GM12873 (cell line): ENCODE results near the gene APOM.

Experiments used
- TF ChIP-seq, protein P1 (sequence below): IDR thresholded peaks from 2 replicates; pipeline ENCODE4 v1.5.1; 2012; ENCODE audit warnings: low read depth, mild to moderate bottlenecking, moderate library complexity, low read length, control low read depth; ENCODE audit not compliant: insufficient read depth; ENCODE audit errors: missing control alignments

Gene APOM

DNA sequence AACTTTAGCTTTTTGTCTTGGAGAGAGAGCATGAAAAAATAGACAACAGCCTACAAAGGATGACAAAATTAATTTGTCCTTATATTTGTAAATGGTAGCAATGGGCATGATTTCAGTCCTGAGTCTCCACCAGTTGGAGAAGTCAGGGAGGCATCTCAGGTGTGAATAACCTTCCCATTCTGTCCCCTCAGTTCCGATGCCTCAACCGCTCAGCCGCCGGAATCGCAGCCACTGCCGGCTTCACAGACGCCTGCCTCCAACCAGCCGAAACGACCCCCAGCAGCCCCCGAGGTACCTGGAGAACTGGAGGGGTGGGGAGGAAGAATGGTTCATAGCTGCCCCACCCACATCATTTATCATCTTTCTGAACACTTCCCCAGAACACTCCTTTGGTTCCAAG lies 31.6 kb upstream of the APOM start:
- TF ChIP-seq, protein P1, sequence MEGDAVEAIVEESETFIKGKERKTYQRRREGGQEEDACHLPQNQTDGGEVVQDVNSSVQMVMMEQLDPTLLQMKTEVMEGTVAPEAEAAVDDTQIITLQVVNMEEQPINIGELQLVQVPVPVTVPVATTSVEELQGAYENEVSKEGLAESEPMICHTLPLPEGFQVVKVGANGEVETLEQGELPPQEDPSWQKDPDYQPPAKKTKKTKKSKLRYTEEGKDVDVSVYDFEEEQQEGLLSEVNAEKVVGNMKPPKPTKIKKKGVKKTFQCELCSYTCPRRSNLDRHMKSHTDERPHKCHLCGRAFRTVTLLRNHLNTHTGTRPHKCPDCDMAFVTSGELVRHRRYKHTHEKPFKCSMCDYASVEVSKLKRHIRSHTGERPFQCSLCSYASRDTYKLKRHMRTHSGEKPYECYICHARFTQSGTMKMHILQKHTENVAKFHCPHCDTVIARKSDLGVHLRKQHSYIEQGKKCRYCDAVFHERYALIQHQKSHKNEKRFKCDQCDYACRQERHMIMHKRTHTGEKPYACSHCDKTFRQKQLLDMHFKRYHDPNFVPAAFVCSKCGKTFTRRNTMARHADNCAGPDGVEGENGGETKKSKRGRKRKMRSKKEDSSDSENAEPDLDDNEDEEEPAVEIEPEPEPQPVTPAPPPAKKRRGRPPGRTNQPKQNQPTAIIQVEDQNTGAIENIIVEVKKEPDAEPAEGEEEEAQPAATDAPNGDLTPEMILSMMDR, result no peak

DNA sequence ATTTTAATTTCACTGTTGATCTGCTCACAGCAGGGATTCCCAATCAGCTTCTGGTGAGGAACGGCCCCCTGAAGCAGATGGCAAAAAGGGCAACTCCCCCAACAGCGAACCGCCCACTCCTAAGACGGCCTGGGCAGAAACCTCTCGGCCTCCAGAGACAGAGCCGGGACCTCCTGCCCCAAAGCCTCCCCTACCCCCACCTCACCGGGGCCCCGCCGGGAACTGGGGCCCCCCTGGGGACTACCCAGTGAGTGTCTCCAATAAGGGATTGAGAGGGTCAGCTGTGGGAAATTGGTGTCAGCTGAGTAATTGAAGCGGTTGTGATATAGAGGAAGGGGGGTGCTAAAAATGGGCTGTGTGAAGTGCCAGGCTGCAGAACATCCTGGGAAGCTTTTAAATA lies 28.7 kb upstream of the APOM start:
- TF ChIP-seq, protein P1, result no peak

DNA sequence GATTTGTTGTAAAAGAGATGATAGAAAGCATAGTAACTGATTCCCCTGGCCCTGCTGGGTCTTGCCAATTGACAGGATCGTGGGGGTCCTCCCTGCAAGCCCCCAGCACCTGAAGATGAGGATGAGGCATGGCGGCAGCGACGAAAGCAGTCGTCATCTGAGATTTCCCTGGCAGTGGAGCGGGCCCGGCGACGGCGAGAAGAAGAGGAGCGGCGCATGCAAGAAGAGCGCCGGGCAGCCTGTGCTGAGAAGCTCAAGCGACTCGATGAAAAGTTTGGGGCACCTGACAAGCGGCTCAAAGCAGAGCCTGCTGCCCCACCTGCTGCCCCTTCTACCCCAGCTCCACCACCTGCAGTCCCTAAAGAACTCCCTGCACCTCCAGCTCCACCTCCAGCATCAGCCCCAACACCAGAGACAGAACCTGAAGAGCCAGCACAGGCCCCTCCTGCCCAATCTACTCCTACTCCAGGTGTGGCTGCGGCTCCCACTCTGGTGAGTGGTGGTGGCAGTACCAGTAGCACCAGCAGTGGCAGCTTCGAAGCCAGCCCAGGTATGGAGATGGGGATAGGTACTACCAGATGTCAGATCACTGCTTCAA lies 27.9 kb upstream of the APOM start:
- TF ChIP-seq, protein P1, result no peak

DNA sequence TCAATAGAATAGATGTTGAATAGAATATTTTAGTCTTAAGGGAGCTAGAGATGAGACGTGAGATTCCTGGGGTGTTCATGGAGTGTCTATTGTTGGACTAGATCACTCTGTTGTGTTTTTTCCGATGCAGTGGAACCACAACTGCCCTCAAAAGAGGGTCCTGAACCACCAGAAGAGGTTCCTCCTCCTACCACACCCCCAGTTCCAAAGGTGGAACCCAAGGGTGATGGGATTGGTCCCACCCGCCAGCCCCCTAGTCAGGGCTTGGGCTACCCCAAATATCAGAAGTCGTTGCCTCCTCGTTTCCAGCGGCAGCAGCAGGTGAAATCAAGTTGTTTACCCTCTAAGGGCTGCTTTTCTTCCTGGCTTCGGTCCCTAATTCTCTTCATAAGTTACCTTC lies 26.7 kb upstream of the APOM start:
- TF ChIP-seq, protein P1, result no peak

DNA sequence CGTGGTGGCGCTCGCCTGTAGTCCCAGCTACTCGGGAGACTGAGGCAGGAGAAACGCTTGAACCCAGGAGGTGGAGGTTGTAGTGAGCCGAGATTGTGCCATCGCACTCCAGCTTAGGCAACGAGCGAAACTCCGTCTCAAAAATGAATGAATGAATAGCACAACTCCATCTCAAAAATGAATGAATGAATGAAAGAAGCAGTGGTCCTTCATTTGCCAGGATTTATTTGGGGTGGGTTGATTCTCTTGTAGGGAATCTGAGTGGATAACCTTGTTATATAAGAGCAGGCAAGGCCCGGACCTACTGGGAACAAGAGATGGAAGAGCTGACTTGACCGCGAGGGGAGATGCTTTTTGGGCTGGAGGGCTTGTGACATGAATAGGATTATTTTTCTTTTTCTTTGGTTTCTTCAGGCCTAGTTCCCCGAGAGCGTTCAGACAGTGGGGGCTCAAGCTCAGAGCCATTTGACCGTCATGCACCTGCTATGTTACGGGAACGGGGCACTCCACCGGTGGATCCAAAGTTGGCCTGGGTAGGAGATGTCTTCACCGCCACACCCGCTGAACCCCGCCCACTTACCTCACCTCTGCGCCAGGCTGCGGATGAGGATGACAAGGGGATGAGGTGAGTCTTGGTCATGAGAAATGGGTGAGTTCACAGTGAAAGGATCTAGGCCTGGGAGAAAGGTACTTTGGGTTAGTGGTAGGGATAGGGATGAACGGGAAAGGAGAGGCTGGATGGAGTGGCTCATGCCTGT lies 25.3 kb upstream of the APOM start:
- TF ChIP-seq, protein P1, result no peak

DNA sequence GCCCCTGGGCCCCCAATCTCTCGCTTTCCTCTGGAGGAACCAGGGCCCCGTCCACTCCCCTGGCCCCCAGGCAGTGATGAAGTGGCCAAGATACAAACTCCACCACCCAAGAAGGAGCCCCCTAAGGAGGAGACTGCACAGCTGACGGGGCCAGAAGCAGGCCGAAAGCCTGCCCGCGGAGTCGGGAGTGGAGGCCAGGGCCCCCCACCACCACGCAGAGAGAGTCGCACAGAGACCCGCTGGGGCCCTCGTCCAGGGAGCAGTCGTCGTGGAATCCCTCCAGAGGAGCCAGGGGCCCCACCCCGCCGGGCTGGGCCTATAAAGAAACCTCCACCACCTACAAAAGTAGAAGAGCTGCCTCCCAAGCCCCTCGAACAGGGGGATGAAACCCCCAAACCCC lies 24.5 kb upstream of the APOM start:
- TF ChIP-seq, protein P1, result no peak

DNA sequence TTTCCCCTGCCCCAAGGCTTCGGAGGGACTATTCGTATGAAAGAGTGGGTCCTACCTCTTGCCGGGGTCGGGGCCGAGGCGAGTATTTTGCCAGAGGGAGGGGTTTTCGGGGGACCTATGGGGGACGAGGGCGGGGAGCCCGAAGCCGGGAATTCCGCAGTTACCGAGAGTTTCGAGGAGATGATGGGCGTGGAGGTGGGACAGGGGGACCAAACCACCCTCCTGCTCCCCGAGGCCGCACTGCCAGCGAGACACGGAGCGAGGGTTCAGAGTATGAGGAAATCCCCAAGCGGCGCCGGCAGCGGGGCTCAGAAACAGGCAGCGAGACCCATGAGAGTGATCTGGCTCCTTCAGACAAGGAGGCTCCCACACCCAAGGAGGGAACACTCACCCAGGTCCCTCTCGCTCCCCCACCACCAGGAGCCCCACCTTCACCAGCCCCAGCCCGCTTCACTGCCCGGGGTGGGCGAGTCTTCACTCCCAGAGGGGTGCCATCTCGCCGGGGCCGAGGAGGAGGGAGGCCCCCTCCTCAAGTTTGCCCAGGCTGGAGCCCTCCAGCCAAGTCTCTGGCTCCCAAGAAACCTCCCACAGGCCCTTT lies 23.9 kb upstream of the APOM start:
- TF ChIP-seq, protein P1, result no peak
